NCI-H2081 (cell line): Measurements from ENCODE around the gene ARMS2.

Source experiments
- DNase-seq, 2 experiments: peaks; one replicate each; lab custom pipeline; 2025; lab: John Stamatoyannopoulos, UW

ARMS2 gene

GRCh38 chr10:122454071-122454470 lies 382 bp upstream of the ARMS2 start:
- DNase-seq = no peak

- DNase-seq = no peak
These were observed 1.1 kb downstream of the ARMS2 start for GRCh38 chr10:122455376-122456079.

GRCh38 chr10:122457934-122458333 lies 3.5 kb downstream of the ARMS2 start:
- DNase-seq = no peak

GRCh38 chr10:122458693-122459092 lies 4.2 kb downstream of the ARMS2 start:
- DNase-seq = no peak

- DNase-seq = no peak
These were observed 5.3 kb downstream of the ARMS2 start for GRCh38 chr10:122459561-122460273.

- DNase-seq = no peak
These were observed 6.4 kb downstream of the ARMS2 start for GRCh38 chr10:122460891-122461293.

GRCh38 chr10:122461367-122461728 lies 6.9 kb downstream of the ARMS2 start, which contains the start of gene HTRA1:
HTRA1 (plus strand) TSS chr10:122461553; CDS start chr10:122461653, 100 bp downstream.
- DNase-seq = no peak

GRCh38 chr10:122461729-122462532 lies 7.5 kb downstream of the ARMS2 start:
- no peak for DNase-seq

GRCh38 chr10:122462533-122463465 lies 8.3 kb downstream of the ARMS2 start:
- DNase-seq = no peak

GRCh38 chr10:122463466-122464249 lies 9.2 kb downstream of the ARMS2 start:
- no peak for DNase-seq

GRCh38 chr10:122464250-122464510 lies 9.7 kb downstream of the ARMS2 start:
- DNase-seq = no peak

- DNase-seq = no peak
These were observed 10.1 kb downstream of the ARMS2 start for GRCh38 chr10:122464586-122464985.

- no peak for DNase-seq
These were observed 11.1 kb downstream of the ARMS2 start for GRCh38 chr10:122465401-122466040.

- DNase-seq = no peak
These were observed 12.5 kb downstream of the ARMS2 start for GRCh38 chr10:122466951-122467381.

- no peak for DNase-seq
These were observed 13.2 kb downstream of the ARMS2 start for GRCh38 chr10:122467701-122468100.

GRCh38 chr10:122468307-122468925 lies 14.0 kb downstream of the ARMS2 start:
- DNase-seq = no peak

- DNase-seq = no peak
These were observed 14.7 kb downstream of the ARMS2 start for GRCh38 chr10:122468926-122469781.

- DNase-seq = no peak
These were observed 15.4 kb downstream of the ARMS2 start for GRCh38 chr10:122469848-122470247.

GRCh38 chr10:122471531-122472177 lies 17.2 kb downstream of the ARMS2 start:
- no peak for DNase-seq
